ENCODE results near the gene NPC1L1.

GRCh38 chr7:44512736-44513135 lies 28.4 kb downstream of the NPC1L1 start:
- TF ChIP-seq, protein P1, sequence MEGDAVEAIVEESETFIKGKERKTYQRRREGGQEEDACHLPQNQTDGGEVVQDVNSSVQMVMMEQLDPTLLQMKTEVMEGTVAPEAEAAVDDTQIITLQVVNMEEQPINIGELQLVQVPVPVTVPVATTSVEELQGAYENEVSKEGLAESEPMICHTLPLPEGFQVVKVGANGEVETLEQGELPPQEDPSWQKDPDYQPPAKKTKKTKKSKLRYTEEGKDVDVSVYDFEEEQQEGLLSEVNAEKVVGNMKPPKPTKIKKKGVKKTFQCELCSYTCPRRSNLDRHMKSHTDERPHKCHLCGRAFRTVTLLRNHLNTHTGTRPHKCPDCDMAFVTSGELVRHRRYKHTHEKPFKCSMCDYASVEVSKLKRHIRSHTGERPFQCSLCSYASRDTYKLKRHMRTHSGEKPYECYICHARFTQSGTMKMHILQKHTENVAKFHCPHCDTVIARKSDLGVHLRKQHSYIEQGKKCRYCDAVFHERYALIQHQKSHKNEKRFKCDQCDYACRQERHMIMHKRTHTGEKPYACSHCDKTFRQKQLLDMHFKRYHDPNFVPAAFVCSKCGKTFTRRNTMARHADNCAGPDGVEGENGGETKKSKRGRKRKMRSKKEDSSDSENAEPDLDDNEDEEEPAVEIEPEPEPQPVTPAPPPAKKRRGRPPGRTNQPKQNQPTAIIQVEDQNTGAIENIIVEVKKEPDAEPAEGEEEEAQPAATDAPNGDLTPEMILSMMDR (IDR thresholded peaks at IDR 0.05; ENCODE audit: poor library complexity) = no peak
- no peak for TF ChIP-seq EZH2phosphoT487 (IDR thresholded peaks at IDR 0.05; ENCODE audit: low read depth, severe bottlenecking, unreplicated experiment)
- TF ChIP-seq EZH2 (IDR thresholded peaks at IDR 0.05; ENCODE audit: borderline replicate concordance) = no peak

All from hepatocyte (in vitro differentiated cells).